ENCODE measurements around the gene PTGDR2.
A peak's percentile ranks its signal among the peaks of the same experiment; 100 is the strongest.

The PTGDR2 gene

DNA sequence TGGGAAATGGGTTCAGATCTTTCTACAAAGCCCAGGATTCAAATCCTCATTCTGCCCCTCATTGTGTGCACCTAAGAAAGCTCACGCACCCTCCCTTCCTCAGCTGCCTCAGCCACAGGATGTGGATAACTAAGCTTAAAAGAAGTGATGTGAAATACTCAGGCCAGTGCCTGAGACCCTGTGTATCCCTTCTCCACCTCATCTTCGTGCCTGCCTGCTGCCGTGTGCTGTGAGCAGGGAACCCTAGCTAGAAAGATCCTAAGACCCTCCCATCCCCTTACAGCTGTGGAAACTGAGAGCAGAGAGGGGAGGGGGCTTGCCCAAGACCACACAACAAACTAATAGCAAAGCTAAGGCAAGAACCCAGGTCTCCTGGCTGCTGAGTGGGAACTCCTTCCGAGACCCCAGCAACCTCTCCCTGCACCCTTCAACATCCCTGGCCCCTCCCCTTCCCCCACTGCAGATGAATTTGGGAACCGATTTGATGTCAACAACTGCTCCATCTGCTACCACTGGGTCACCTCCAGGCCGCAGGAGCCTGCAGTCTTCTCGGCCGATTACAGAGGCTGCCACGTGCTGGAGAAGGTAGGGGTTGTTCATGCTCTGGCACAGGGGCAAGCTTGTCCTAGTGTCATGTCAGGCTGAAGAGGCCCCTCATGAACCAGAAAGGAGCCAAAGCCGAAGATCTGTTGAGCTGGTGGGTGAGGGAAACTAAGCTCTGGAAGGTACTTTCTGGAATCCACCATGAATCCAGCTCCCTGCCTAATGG lies 13.1 kb upstream of the PTGDR2 start:
- Mint-ChIP-seq H3K36me3 (no peaks in the 10 kb centered on the region), H3K4me1 (ENCODE audit: low read depth) (peaks cover 53% of the 10 kb centered on the region), H3K27me3 (no peaks in the 10 kb centered on the region), H3K27ac (no peak overlapping the region), H3K4me3 (no peak overlapping the region), H3K9me3 (ENCODE audit: low read depth) (no peaks in the 10 kb centered on the region)

DNA sequence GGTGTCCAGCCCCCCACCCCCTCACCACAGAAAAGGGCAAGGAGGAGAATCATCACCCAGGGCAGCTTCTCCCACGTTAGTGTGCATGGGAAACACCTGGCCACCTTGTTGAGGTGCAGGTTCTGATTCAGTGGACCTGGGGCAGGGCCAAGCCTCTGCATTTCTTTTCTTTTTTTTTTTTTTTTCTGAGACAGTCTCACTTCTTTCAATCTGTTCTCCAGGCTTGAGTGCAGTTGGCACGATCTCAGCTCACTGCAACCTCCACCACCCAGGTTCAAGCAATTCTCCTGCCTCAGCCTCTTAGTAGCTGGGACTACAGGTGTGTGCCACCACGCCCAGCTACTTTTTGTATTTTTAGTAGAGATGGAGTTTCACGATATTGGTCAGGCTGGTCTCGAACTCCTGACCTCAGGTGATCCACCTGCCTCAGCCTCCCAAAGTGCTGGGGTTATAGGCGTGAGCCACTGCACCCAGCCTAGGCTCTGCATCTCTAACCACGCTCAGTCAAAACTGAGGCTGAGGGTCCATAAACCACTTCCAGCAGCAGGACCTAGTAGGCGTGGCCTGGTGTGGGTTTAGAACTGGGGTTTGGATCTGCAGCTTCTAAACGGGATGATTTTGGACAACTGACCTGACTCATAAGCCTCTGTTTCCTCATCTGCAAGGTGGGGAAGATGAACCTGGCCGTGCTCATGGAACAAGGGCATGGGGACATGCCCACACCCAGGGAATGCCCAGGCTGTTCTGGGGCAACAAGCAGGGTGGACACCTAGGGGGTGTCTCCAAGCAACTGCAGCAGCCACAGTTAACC lies 12.3 kb upstream of the PTGDR2 start:
- Mint-ChIP-seq H3K27ac (no peak overlapping the region), H3K27me3 (no peaks in the 10 kb centered on the region), H3K4me3 (no peak overlapping the region), H3K36me3 (no peaks in the 10 kb centered on the region), H3K4me1 (ENCODE audit: low read depth) (peaks cover 50% of the 10 kb centered on the region), H3K9me3 (ENCODE audit: low read depth) (no peaks in the 10 kb centered on the region)

DNA sequence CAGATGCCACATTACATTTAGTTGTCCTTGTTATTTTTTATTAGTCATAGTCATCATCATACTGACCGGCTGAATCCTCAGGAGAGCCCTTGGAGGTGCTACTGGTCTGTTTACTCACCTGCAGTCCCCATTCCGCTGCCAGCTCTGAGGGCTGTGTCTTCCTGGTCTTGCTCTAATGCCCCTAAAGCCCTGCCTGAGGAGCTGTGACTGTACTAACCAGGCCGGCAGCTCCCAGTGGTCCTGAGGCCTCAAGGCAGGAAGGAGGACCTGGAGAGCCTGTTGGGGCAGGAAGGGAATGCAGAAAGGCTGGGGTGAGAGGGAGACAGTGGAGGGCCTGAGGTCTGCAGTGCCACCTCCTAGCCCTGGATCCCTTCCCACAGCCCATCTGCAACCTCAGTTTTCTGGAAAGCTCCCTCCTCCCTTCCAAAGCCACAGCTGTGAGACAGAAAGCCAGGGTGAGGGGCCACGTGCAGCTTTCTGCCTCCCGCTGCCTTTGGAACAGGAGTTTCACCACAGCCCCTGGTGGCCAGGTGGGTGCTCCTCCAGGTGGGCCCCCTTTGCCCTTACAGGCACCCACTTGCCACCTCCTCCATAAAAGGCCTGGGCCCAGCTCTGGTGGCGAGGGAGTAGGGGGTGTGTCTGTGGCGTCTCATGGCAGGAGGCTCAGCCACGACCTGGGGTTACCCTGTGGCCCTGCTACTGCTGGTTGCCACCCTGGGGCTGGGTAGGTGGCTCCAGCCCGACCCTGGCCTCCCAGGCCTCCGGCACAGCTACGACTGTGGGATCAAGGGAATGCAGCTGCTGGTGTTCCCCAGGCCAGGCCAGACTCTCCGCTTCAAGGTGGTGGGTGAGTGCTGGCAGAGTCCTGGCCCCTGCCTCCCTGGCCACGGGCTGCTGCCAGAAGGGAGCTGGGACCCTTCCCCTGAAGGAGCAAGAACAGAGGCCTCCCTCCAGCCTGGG lies 11.4 kb upstream of the PTGDR2 start, which contains the start of gene ZP1:
ZP1 (plus strand) TSS at position 632 of the 960 bp plus-strand sequence; CDS start at position 652, 20 bp downstream.
- Mint-ChIP-seq H3K36me3 (no peaks in the 10 kb centered on the region), H3K27me3 (no peaks in the 10 kb centered on the region), H3K4me1 (ENCODE audit: low read depth) (peaks cover 42% of the 10 kb centered on the region), H3K27ac (no peak within 1 kb of the TSS), H3K9me3 (ENCODE audit: low read depth) (no peaks in the 10 kb centered on the region), H3K4me3 (no peak within 1 kb of the TSS)

DNA sequence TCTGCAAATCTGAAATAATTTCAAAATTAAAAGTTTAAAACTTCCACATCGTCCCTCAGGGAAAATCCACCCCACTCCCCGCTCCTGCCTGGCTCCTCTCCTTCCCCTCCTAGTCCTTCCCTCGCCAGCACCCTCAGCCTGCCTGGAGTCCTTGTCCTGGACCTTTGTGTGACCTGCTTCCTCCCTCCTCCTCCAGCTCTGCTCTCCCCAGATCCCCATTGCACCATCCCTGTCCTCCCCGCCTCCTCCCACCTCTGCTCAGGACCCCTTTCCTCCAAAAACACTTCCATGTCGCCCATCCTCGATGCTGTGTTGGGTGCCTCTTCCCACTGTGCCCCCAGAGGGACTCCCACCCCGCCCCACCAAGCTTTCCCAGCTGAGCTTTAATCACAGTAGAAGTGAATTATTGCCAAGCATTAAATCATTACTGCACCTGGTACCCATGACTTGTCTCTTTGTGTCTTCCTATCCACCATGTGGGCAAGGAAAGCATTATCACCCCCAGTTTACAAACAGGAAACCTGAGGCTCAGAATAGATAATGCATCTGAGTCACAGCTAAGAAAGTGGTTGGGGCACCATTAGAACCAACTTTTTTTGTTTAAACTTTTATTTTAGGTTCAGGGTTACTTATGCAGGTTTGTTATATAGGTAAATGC lies 9.2 kb upstream of the PTGDR2 start:
- H3K4me1 Mint-ChIP-seq (ENCODE audit: low read depth), result peaks cover 25% of the 10 kb centered on the region
- H3K9me3 Mint-ChIP-seq (ENCODE audit: low read depth), result no peaks in the 10 kb centered on the region
- no peak overlapping the region for H3K27ac Mint-ChIP-seq
- no peaks in the 10 kb centered on the region for H3K36me3 Mint-ChIP-seq
- no peak overlapping the region for H3K4me3 Mint-ChIP-seq
- no peaks in the 10 kb centered on the region for H3K27me3 Mint-ChIP-seq

DNA sequence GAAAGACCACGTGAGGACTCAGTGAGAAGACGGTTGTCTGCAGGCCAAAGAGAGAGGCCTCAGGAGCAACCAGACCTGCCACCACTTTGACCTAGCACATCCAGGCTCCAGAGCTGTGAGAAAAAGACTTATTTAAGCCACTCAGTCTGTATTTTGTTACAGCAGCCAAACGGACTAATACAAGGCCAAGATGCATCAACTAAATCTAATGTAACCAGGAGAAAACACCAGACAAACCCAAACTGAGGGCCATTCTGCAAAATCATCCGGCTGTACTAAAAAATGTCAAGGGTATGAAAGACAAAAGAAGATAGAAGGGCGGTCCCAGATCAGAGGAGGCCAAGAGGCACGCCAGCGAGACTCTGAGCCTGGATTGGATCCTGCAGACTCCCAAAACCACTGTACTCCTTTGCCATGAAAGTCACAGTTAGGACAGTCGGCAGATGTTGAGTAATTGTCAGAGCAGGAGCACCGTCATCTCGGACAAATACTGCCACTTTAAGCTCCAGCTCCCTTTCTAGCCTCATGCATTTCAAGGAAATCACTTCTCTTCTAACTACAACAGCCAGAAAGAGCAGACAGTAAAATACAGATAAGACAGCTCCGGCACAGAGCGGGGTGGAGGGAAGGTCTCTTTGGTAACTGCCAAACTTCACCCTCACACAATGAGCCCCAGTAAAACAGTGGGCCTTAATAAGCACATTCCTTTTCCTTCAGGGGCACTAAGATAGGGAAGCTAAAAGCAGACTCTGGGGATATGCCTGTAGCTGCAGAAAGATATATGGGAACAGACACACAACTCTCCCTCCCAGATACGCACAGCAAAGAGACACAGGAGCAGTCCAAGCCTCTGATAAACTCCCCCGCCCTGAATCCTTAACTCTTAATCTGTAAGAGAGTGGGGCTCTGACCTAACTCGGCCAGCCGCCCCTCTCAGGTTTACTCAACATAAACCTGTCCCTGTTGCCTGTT lies 8.1 kb upstream of the PTGDR2 start:
- no peaks in the 10 kb centered on the region for H3K9me3 Mint-ChIP-seq (ENCODE audit: low read depth)
- no peaks in the 10 kb centered on the region for H3K36me3 Mint-ChIP-seq
- H3K27me3 Mint-ChIP-seq, result no peaks in the 10 kb centered on the region
- H3K4me3 Mint-ChIP-seq, result no peak overlapping the region
- peaks cover 24% of the 10 kb centered on the region for H3K4me1 Mint-ChIP-seq (ENCODE audit: low read depth)
- H3K27ac Mint-ChIP-seq, result peak overlapping the region; percentile 1

DNA sequence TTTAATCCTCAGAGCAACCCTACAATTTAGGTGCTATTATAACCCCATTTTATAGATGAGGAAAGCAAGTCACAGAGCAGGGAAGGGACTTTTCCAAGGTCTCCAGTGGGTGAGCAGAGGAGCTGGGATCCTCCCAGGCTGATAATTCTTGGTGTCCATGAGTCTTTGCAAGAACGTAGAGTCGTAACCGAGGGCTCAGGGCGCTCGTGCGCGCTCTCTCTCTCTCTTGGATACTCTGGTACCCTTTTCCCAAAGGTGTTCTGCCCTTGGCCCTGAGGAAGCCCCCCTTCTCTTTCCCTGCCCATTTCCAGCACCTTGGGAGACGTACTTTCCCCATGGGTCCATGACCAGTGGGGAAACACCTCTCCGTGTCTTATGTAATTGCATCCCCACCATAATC lies 6.4 kb upstream of the PTGDR2 start:
- H3K27me3 Mint-ChIP-seq, result no peaks in the 10 kb centered on the region
- H3K4me3 Mint-ChIP-seq, result no peak overlapping the region
- H3K9me3 Mint-ChIP-seq (ENCODE audit: low read depth), result no peaks in the 10 kb centered on the region
- H3K27ac Mint-ChIP-seq, result no peak overlapping the region
- H3K36me3 Mint-ChIP-seq, result no peaks in the 10 kb centered on the region
- peaks cover 32% of the 10 kb centered on the region for H3K4me1 Mint-ChIP-seq (ENCODE audit: low read depth)

DNA sequence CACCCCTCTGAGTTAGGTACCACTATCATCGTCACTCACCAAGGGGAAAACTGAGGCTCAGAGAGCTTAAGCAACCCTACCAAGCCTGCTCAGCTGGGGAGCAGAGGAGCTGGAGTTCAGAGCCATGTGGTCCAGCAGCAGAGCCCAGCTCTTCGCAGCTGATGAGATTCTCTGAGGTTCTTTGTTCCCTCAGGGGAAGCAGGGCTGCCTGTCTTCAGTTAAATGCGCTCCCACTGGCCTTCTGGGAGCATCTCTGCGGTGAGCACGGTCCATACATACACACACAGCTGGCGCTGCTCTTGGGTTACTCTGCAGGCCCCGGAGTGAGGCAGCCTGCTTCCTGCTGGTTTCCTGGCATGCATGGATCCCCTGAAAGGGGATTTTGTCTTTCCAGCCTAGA lies 5.2 kb upstream of the PTGDR2 start:
- Mint-ChIP-seq H3K4me3 (no peak overlapping the region), H3K27me3 (no peaks in the 10 kb centered on the region), H3K27ac (no peak overlapping the region), H3K4me1 (ENCODE audit: low read depth) (peaks cover 38% of the 10 kb centered on the region), H3K36me3 (no peaks in the 10 kb centered on the region), H3K9me3 (ENCODE audit: low read depth) (no peaks in the 10 kb centered on the region)

DNA sequence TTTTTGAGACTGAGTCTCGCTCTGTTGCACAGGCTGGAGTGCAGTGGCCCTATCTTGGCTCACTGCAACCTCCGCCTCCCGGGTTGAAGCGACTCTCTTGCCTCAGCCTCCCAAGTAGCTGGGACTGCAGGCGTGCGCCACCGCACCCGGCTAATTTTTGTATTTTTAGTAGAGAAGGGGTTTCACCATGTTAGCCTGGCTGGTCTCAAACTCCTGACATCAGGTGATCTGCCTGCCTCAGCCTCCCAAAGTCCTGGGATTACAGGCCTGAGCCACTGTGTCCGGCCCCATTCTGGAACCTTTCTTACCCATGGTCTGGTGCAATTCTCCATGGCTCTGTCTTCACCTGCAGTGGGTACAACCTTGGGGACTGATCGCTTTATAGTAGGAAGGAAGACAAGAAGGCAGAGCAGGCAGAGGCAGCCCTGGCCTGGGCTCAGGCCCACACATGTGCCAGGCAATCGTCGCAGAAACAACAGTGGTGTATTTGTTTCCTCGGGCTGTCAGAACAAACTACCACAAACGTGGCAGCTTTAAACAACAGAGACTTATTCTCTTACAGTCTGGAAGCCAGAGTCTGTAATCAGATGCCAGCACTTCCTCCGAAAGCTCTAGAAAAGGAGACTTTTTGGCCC lies 4.0 kb upstream of the PTGDR2 start:
- Mint-ChIP-seq H3K4me3 (no peak overlapping the region), H3K27ac (peak overlapping the region; percentile 82), H3K36me3 (no peaks in the 10 kb centered on the region), H3K9me3 (ENCODE audit: low read depth) (no peaks in the 10 kb centered on the region), H3K4me1 (ENCODE audit: low read depth) (peaks cover 45% of the 10 kb centered on the region), H3K27me3 (no peaks in the 10 kb centered on the region)

DNA sequence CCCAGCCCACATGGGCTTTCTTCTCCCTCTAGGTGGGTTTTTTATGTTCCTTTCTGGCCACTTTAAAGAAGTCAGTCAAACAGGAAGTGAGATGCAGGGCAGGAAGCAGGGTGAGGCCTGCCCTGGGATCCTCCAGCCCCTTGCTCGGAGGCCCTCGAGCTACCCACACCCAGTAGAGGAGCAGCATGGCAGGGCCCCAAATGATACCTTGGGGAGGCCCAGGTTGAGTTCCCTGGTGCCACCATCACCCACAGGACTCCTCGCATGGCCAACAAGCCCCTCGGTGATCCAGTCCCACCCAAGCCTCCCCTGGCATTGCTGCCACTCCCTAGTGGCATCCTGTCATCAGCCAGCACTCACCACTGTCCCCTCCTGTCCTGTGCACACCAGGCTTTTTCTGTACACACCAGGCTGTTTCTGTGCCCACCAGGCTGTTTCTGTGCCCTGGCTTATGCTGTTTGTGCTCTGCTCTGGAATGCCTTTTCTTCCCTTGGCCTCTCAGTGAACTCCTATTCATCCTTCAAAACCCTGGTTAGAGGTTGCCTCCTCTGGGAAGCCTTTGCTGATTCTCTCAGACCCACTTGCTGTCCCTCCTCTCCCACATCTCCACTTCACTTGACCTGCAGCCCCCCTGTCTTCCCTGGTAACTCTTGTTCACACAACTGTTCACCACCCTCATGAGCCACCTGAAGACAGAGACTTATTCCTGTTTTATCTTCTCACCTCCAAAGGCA lies 3.1 kb upstream of the PTGDR2 start:
- peak overlapping the region; percentile 65 for H3K4me3 Mint-ChIP-seq
- no peaks in the 10 kb centered on the region for H3K27me3 Mint-ChIP-seq
- peaks cover 2% of the 10 kb centered on the region for H3K36me3 Mint-ChIP-seq
- peaks cover 46% of the 10 kb centered on the region for H3K4me1 Mint-ChIP-seq (ENCODE audit: low read depth)
- H3K9me3 Mint-ChIP-seq (ENCODE audit: low read depth), result no peaks in the 10 kb centered on the region
- H3K27ac Mint-ChIP-seq, result peak overlapping the region; percentile 82

DNA sequence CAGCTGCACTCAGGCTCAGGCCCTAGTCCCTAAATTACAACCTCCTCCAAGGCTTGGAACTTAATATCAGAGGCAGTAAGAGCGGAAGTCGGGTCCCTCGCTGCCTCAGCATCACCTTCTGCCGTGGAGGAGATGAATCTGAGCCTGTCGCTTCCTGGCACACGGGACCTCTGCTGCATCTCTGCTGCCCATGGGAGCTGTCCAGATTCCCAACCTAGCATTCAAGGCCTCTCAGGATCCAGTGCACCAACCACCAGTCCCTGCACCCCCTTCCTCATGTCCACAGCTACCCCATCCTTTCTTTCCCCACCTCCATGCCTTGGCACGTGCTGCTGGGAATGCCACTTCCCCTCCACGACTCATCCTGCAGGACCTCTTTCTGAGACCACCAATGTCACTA lies 2.5 kb upstream of the PTGDR2 start:
- peaks cover 47% of the 10 kb centered on the region for H3K4me1 Mint-ChIP-seq (ENCODE audit: low read depth)
- peak overlapping the region; percentile 14 for H3K27ac Mint-ChIP-seq
- H3K9me3 Mint-ChIP-seq (ENCODE audit: low read depth), result no peaks in the 10 kb centered on the region
- H3K36me3 Mint-ChIP-seq, result peaks cover 3% of the 10 kb centered on the region
- H3K4me3 Mint-ChIP-seq, result no peak overlapping the region
- no peaks in the 10 kb centered on the region for H3K27me3 Mint-ChIP-seq

DNA sequence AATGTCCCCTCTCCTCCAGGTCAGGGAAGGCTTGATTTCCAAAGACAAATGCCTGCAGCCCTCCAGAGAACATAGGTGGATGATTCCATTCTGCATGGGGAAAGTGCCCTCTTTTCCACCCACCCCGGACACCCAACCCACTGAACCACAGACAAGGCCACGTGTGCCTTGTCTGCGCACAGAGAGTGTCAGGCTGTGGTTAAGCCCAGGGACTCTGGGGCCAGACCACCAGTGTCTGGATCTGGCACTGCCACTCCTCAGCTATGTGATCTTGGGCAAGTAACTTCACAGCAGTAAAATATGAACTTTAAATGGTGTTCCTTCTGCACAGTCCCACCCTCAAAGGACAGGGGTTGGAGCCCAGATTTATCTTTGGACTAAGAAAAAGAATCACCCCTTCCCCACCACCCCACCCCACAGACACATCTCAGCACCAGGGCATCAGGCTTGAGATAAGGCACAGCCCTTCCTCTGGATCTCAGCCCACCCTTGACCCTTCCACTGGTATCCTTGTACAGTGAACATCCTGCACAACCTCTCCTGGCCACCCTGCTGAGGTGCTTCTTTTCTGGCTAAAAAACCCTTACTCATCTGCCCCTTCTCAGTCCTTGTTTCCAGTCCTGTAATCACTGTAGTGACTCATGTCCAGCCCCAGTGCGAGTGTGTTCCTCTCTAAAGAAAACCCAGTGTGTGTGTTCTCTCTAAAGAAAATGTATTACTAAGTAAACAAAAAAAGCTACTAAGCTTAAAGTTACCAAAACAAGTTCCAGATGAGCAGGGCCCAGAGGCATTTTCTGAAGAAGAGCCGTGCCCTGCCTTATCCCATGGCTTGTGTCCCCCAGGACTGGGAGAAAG lies 1.9 kb upstream of the PTGDR2 start:
- H3K4me3 Mint-ChIP-seq, result no peak overlapping the region
- peaks cover 5% of the 10 kb centered on the region for H3K36me3 Mint-ChIP-seq
- peak overlapping the region; percentile 14 for H3K27ac Mint-ChIP-seq
- H3K27me3 Mint-ChIP-seq, result no peaks in the 10 kb centered on the region
- H3K9me3 Mint-ChIP-seq (ENCODE audit: low read depth), result no peaks in the 10 kb centered on the region
- H3K4me1 Mint-ChIP-seq (ENCODE audit: low read depth), result peaks cover 47% of the 10 kb centered on the region
